Liver (tissue), 3 donors: Measurements from ENCODE around the gene ANGPT4.

Experiments
- ATF3 ChIP-seq: IDR thresholded peaks from 2 replicates; pipeline ENCODE4 v1.6.1; 2016; ENCODE audit warnings: antibody characterized with exemption
- CTCF ChIP-seq: fragments of 150-350 bp; IDR thresholded peaks from 2 replicates; pipeline ENCODE4 v1.5.1; 2017; ENCODE audit warnings: improper control_type of control experiment, low read depth, low read length; ENCODE audit not compliant: missing input control
- FOXA2 ChIP-seq: IDR thresholded peaks from 2 replicates; pipeline ENCODE4 v1.6.1; 2016; ENCODE audit warnings: antibody characterized with exemption
- MAX ChIP-seq: IDR thresholded peaks from 2 replicates; pipeline ENCODE4 v1.6.1; 2016; ENCODE audit warnings: antibody characterized with exemption
- RAD21 ChIP-seq, 2 donors: IDR thresholded peaks; 2 replicates each; pipeline ENCODE4 v1.6.1; 2016; ENCODE audit warnings: antibody characterized with exemption in 2 of 2, mild to moderate bottlenecking in 2 of 2
- YY1 ChIP-seq: IDR thresholded peaks from 2 replicates; pipeline ENCODE4 v1.6.1; 2016; ENCODE audit warnings: antibody characterized with exemption, mild to moderate bottlenecking
- donor health status: healthy.
- donor health status: healthy.

DNA sequence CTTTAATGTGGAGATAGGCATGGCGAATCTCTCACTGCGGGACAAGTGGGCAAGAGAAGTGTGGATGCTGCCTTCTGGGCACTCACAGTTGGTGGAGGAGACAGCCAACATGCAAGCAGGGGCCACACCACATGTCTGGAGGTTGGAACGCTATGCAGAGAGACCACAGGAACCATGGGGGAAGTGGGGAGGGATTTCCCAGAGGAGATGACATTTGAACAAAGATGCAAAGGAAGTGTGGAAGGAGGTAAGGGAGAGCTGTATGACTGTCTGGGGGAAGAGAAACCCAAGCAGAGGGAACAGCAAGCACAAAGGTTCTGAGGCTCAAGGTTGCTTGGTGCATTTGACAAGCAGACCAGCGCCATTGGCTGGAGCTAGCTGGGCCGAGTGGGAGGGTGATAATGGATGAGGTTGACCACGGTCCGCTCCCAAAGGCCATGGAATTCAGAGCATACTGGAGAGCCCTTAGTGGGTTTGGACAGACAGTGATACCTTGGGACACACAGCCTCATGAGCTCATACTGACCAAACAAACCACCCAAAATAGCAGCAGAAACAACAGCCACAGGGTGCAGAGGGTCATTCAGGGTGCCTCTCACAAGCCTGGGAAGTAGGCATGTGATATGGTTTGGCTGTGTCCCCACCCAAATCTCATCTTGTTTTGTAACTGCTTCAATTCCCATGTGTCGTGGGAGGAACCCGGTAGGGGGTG, 90.3 kb downstream of the ANGPT4 start:
- no peak for TF ChIP-seq CTCF
- no peak for TF ChIP-seq FOXA2
- no peak for TF ChIP-seq YY1
- TF ChIP-seq RAD21 (IDR thresholded peaks at IDR 0.05), result no peak
- TF ChIP-seq ATF3, result no peak
- TF ChIP-seq MAX, result no peak
